GM23338 (cell line): ENCODE data around the gene OAS2. TPM values are rescaled to one million over a fixed set of nuclear protein-coding genes. Genes with fewer than 3 reads are reported as not detected.

Source experiments
- ATAC-seq: fragments of 200-7000 bp; cut with Tn5 transposase; 3 replicates; pipeline ENCODE4 v1.9.1; 2020
- DNase-seq: peaks from one replicate; pipeline ENCODE4 v3.0.0-alpha.2; 2015; ENCODE audit warnings: low spot score
- H2AFZ ChIP-seq: fragments of 200-600 bp; sonication (generic); 2 replicates; pipeline ENCODE4 v1.8.0; 2016; ENCODE audit warnings: antibody characterized with exemption, mild to moderate bottlenecking, moderate library complexity
- H3F3A ChIP-seq: fragments of 200-600 bp; sonication (generic); replicated peaks from 2 replicates; pipeline ENCODE4 v1.8.0; 2017; ENCODE audit warnings: antibody characterized with exemption, mixed run types, low read depth
- H3K27ac ChIP-seq: fragments of 200-600 bp; sonication (generic); 2 replicates; pipeline ENCODE4 v1.6.1; 2016; ENCODE audit warnings: low read depth
- H3K27me3 ChIP-seq: fragments of 200-600 bp; sonication (generic); 2 replicates; pipeline ENCODE4 v1.8.0; 2016; ENCODE audit warnings: mild to moderate bottlenecking, mixed run types, moderate library complexity; ENCODE audit not compliant: insufficient read depth
- H3K36me3 ChIP-seq: fragments of 200-600 bp; sonication (generic); 2 replicates; pipeline ENCODE4 v1.8.0; 2016; ENCODE audit warnings: mild to moderate bottlenecking; ENCODE audit not compliant: insufficient read depth
- H3K4me1 ChIP-seq: fragments of 200-600 bp; sonication (generic); 2 replicates; pipeline ENCODE4 v1.8.0; 2016; ENCODE audit warnings: mild to moderate bottlenecking, moderate library complexity; ENCODE audit not compliant: insufficient read depth
- H3K4me2 ChIP-seq: fragments of 200-600 bp; sonication (generic); 2 replicates; pipeline ENCODE4 v1.7.1; 2017; ENCODE audit warnings: mixed run types
- H3K4me3 ChIP-seq: fragments of 200-600 bp; sonication (generic); 2 replicates; pipeline ENCODE4 v1.6.1; 2016; ENCODE audit warnings: mixed run types
- H3K79me2 ChIP-seq: fragments of 200-600 bp; sonication (generic); replicated peaks from 2 replicates; pipeline ENCODE4 v1.8.0; 2017; ENCODE audit warnings: mild to moderate bottlenecking; ENCODE audit not compliant: insufficient read depth
- H3K9me2 ChIP-seq: fragments of 200-600 bp; sonication (generic); 2 replicates; pipeline ENCODE4 v1.8.0; 2017; ENCODE audit not compliant: insufficient read depth
- H4K20me1 ChIP-seq: fragments of 200-600 bp; sonication (generic); replicated peaks from 2 replicates; pipeline ENCODE4 v1.8.0; 2017; ENCODE audit warnings: mild to moderate bottlenecking; ENCODE audit not compliant: insufficient read depth
- H3K27ac Mint-ChIP-seq: 2 replicates; pipeline ENCODE4 v1.8.0; 2020; ENCODE audit warnings: inconsistent platforms, mild to moderate bottlenecking, moderate library complexity, mixed read lengths
- H3K27me3 Mint-ChIP-seq: 3 replicates; pipeline ENCODE4 v1.8.0; 2022; ENCODE audit warnings: low read depth, mild to moderate bottlenecking, moderate library complexity, mixed read lengths, inconsistent platforms; ENCODE audit not compliant: insufficient read depth, poor library complexity
- H3K36me3 Mint-ChIP-seq: 3 replicates; pipeline ENCODE4 v1.8.0; 2021; ENCODE audit warnings: low read depth, mild to moderate bottlenecking, inconsistent platforms, moderate library complexity, mixed read lengths
- H3K4me1 Mint-ChIP-seq: 3 replicates; pipeline ENCODE4 v1.8.0; 2020; ENCODE audit warnings: mild to moderate bottlenecking, inconsistent platforms, mixed read lengths
- H3K4me3 Mint-ChIP-seq: 3 replicates; pipeline ENCODE4 v1.8.0; 2021; ENCODE audit warnings: moderate library complexity, mild to moderate bottlenecking, inconsistent platforms, mixed read lengths
- H3K9me3 Mint-ChIP-seq: 3 replicates; pipeline ENCODE4 v1.8.0; 2020; ENCODE audit warnings: moderate library complexity, mild to moderate bottlenecking, inconsistent platforms, mixed read lengths
- CTCF ChIP-seq, 2 experiments: fragments of 200-600 bp in 1 of 2; sonication (generic) in 1 of 2; conservative IDR thresholded peaks; 2 replicates each; pipeline versions ENCODE4 v1.5.1 to v1.6.1; 2016 to 2017; ENCODE audit warnings: antibody characterized with exemption in 2 of 2, low read depth in 2 of 2, mild to moderate bottlenecking in 2 of 2, moderate library complexity in 1 of 2
- EZH2 ChIP-seq: fragments of 200-600 bp; sonication (generic); IDR thresholded peaks from one replicate; pipeline ENCODE4 v1.8.0; 2017; ENCODE audit warnings: antibody characterized with exemption, mild to moderate bottlenecking, low read depth; ENCODE audit not compliant: unreplicated experiment
- JUNB ChIP-seq: IDR thresholded peaks from one replicate; pipeline ENCODE4 v1.6.1; 2016; ENCODE audit warnings: antibody characterized with exemption; ENCODE audit not compliant: unreplicated experiment
- NANOG ChIP-seq: IDR thresholded peaks from 2 replicates; pipeline ENCODE4 v1.6.1; 2016; ENCODE audit warnings: antibody characterized with exemption, borderline replicate concordance
- STAT1 ChIP-seq: IDR thresholded peaks from one replicate; pipeline ENCODE4 v1.6.1; 2016; ENCODE audit warnings: antibody characterized with exemption; ENCODE audit not compliant: unreplicated experiment
- ZNF114 ChIP-seq: fragments of 250-450 bp; sonication (Bioruptor Pico); IDR thresholded peaks from 2 replicates; pipeline ENCODE4 v1.5.0; 2020; ENCODE audit warnings: mild to moderate bottlenecking, moderate library complexity
- ZNF331 ChIP-seq: fragments of 250-450 bp; sonication (Bioruptor Pico); IDR thresholded peaks from 2 replicates; pipeline ENCODE4 v1.5.0; 2020; ENCODE audit warnings: low read depth, mild to moderate bottlenecking, moderate library complexity
- polyA plus RNA-seq: library from polyadenylated mRNA; unstranded; fragments of >200 nt; fragmentation: Nextera tagmentation; extraction: Ambion mirVana; gene quantifications from 2 replicates; pipeline ENCODE4 v1.2.1, GENCODE V29; 2016
- total RNA-seq: library from RNA; depleted of rRNA; stranded (reverse); fragments of >200 nt; shearing (Covaris generic); gene quantifications from 2 replicates; pipeline ENCODE4 v1.2.3, GENCODE V29; 2014
- TF ChIP-seq, protein P1 (sequence below): IDR thresholded peaks from 2 replicates; pipeline ENCODE4 v1.6.1; 2016; ENCODE audit warnings: antibody characterized with exemption
- TF ChIP-seq, protein P2 (sequence below): IDR thresholded peaks from one replicate; pipeline ENCODE4 v1.6.1; 2018; ENCODE audit warnings: antibody characterized with exemption; ENCODE audit not compliant: unreplicated experiment

Gene OAS2
- total and polyA plus RNA-seq, 2 experiments from 2014 or later = 0.10 TPM; not detected in 1

GRCh38 chr12:113006641-113007040, 28.3 kb downstream of the OAS2 start:
- no peaks in the 10 kb centered on the region for H3F3A ChIP-seq
- H3K4me1 ChIP-seq = no peaks in the 10 kb centered on the region
- Mint-ChIP-seq H3K4me1 (no peaks in the 10 kb centered on the region), H3K27ac (no peak overlapping the region), H3K27me3 (peaks cover 10% of the 10 kb centered on the region), H3K36me3 (no peaks in the 10 kb centered on the region), H3K9me3 (peaks cover 4% of the 10 kb centered on the region), H3K4me3 (no peak overlapping the region)
- no peak overlapping the region for H3K4me2 ChIP-seq
- no peaks in the 10 kb centered on the region; the same call in 1 of the 2 replicates for H3K36me3 ChIP-seq
- H3K4me3 ChIP-seq = no peak overlapping the region
- H4K20me1 ChIP-seq = no peaks in the 10 kb centered on the region
- no peak overlapping the region for H2AFZ ChIP-seq
- ATAC-seq = no peak
- DNase-seq = no peak
- no peaks in the 10 kb centered on the region for H3K9me2 ChIP-seq
- TF ChIP-seq, protein P1, sequence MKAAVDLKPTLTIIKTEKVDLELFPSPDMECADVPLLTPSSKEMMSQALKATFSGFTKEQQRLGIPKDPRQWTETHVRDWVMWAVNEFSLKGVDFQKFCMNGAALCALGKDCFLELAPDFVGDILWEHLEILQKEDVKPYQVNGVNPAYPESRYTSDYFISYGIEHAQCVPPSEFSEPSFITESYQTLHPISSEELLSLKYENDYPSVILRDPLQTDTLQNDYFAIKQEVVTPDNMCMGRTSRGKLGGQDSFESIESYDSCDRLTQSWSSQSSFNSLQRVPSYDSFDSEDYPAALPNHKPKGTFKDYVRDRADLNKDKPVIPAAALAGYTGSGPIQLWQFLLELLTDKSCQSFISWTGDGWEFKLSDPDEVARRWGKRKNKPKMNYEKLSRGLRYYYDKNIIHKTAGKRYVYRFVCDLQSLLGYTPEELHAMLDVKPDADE = no peak
- no peak for TF ChIP-seq ZNF331 (CRISPR knock-in tag)
- TF ChIP-seq STAT1 = no peak
- no peak for TF ChIP-seq NANOG
- TF ChIP-seq EZH2 = no peak
- TF ChIP-seq CTCF (conservative IDR thresholded peaks at IDR 0.05; ENCODE audit: low read depth in 2 of 2) = no peak
- TF ChIP-seq, protein P2, sequence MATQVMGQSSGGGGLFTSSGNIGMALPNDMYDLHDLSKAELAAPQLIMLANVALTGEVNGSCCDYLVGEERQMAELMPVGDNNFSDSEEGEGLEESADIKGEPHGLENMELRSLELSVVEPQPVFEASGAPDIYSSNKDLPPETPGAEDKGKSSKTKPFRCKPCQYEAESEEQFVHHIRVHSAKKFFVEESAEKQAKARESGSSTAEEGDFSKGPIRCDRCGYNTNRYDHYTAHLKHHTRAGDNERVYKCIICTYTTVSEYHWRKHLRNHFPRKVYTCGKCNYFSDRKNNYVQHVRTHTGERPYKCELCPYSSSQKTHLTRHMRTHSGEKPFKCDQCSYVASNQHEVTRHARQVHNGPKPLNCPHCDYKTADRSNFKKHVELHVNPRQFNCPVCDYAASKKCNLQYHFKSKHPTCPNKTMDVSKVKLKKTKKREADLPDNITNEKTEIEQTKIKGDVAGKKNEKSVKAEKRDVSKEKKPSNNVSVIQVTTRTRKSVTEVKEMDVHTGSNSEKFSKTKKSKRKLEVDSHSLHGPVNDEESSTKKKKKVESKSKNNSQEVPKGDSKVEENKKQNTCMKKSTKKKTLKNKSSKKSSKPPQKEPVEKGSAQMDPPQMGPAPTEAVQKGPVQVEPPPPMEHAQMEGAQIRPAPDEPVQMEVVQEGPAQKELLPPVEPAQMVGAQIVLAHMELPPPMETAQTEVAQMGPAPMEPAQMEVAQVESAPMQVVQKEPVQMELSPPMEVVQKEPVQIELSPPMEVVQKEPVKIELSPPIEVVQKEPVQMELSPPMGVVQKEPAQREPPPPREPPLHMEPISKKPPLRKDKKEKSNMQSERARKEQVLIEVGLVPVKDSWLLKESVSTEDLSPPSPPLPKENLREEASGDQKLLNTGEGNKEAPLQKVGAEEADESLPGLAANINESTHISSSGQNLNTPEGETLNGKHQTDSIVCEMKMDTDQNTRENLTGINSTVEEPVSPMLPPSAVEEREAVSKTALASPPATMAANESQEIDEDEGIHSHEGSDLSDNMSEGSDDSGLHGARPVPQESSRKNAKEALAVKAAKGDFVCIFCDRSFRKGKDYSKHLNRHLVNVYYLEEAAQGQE = no peak
- TF ChIP-seq JUNB = no peak
- no peak for TF ChIP-seq ZNF114 (CRISPR knock-in tag)
- H3K79me2 ChIP-seq = no peaks in the 10 kb centered on the region
- no peaks in the 10 kb centered on the region for H3K27me3 ChIP-seq
- H3K27ac ChIP-seq = no peak overlapping the region

DNA sequence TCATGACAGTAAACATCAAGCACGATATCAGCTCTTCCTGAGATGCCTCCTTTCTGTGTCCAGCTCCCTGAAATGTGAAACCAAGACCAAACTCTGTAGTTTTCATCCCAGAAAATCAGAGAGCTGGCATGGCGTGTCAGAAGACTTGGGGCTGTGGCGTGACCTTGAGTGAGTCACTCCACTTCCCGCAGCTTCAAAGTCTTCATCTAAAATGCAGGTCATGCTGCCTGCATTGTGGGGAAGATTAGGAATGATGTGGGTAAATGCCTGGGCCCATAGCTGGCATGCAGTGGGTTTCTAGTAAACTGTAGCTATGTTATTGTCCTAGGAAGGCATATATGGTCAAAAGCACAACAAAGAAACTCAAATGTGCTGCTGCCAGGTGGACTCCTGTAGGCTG, 28.8 kb downstream of the OAS2 start:
- no peaks in the 10 kb centered on the region for H3K27me3 ChIP-seq
- Mint-ChIP-seq H3K9me3 (peaks cover 9% of the 10 kb centered on the region), H3K27me3 (peaks cover 12% of the 10 kb centered on the region), H3K4me1 (no peaks in the 10 kb centered on the region), H3K36me3 (no peaks in the 10 kb centered on the region), H3K4me3 (no peak overlapping the region), H3K27ac (no peak overlapping the region)
- no peaks in the 10 kb centered on the region for H4K20me1 ChIP-seq
- H3K4me2 ChIP-seq = no peak overlapping the region
- H3K36me3 ChIP-seq = no peaks in the 10 kb centered on the region; the same call in 1 of the 2 replicates
- no peaks in the 10 kb centered on the region for H3K9me2 ChIP-seq
- no peaks in the 10 kb centered on the region for H3K79me2 ChIP-seq
- H3K27ac ChIP-seq = no peak overlapping the region
- ATAC-seq = no peak
- no peaks in the 10 kb centered on the region for H3K4me1 ChIP-seq
- DNase-seq = no peak
- H3F3A ChIP-seq = no peaks in the 10 kb centered on the region
- no peak overlapping the region for H3K4me3 ChIP-seq
- no peak overlapping the region for H2AFZ ChIP-seq
- TF ChIP-seq ZNF114 (CRISPR knock-in tag) (no peak), JUNB (no peak)
- TF ChIP-seq, protein P2 = no peak
